HG02642 (cell line): ENCODE measurements around the gene RAI1.

ENCODE experiments used
- ATAC-seq: cut with Tn5 transposase; IDR thresholded peaks from one replicate; pipeline ENCODE4 v1.9.1; 2021; ENCODE audit warnings: mild to moderate bottlenecking; ENCODE audit not compliant: unreplicated experiment, poor library complexity

Gene RAI1

DNA sequence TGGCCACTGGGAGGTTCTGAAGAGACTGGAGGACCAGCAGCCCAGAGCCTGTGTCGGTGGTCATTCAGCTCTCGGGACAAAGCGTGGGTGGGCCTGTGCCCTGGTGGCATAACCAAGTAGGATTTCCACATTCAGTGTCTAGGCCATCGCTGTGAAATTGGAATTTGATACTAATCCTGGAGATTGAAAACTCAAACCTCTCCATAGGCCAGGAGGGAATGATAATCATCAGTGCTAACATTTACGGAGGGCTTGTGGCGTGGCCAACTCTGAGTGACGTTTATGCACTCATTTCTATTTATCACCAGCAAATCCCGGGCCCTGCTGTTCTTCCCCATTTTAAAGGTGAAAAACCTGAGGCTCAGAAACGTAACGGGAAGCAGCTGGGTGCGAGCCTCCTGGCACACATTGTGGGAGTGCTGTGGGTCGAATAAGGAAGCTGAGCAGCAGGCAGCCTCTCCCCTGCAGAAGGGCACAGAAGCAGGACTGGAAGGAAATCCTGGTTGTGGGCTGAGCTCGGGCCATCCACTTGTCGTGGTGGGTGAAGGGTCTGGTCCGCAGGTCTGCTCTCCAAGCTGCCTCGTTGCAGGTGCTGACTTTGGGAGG is 33.1 kb downstream of the RAI1 start:
- ATAC-seq = no peak

DNA sequence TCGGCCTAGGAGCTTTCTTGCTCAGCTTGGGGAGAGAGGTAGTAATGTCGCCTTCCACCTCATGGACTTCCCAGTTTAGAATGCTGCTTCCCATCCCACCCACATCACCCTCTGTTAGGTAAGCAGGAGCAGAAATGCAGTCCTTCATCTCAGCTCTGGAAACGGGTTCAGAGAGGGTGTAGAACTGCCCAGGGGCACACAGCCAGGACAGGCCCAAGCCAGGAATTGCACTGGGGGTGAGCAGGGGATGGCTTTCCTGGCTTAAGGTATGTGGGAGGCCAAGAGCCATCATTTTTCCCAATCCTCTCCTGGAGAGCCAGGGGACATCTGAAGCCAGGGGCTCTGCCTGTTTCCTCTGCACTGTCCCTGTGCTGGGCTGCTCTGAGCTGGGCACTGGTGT is 33.6 kb downstream of the RAI1 start:
- ATAC-seq = no peak

DNA sequence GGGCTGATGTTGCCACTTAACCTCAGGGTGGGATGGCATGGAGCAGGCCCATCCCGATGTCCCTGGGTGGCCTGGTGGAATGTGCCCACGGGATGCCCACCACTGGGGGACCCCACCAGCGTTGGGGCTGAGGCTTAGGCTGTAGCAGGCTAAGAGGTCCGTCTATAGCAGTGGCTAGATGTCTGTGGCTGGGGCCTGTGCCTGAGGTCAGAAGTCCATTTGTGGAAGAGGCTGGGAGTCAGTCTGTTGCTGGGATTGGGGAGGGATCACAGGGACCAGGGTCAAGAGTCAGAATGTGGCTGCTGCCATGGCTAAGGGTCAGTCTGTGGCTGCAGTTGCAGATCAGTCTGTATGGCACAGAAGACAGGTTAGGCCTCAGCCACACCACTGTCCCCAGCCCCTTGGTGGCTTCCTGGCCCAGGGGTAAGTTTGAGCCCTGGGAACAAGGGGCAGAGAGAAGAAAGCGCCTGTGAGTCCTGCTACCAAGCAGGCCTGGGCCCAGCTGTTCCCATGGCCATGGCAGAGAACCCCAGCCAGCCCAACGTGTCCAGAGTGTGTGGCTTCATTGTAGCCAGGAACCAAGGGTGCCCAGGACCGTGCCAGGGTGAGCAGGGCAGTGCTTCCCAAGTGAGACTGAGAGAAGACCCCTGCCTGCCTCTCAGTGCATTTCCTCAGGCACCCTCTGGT is 35.7 kb downstream of the RAI1 start:
- no peak for ATAC-seq

DNA sequence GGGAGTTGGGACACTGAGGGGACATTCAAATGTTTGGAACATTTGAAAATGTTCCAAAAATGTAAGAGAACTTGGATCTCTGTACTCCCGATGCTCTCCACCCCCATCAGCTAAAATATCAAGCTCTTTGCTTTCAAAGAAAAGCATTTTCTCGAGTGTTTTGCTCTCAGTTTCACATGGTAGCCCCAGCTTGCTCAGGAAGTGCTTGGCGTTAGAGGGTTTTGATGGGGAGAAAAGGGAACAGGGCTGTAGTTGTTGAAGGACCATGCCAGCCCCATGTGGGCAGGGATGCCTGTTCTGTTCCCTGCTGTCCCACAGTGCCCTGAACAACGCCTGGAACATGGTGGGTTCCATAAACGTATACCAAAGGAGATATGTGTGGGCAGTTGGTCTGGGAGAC is 37.0 kb downstream of the RAI1 start:
- ATAC-seq = no peak

DNA sequence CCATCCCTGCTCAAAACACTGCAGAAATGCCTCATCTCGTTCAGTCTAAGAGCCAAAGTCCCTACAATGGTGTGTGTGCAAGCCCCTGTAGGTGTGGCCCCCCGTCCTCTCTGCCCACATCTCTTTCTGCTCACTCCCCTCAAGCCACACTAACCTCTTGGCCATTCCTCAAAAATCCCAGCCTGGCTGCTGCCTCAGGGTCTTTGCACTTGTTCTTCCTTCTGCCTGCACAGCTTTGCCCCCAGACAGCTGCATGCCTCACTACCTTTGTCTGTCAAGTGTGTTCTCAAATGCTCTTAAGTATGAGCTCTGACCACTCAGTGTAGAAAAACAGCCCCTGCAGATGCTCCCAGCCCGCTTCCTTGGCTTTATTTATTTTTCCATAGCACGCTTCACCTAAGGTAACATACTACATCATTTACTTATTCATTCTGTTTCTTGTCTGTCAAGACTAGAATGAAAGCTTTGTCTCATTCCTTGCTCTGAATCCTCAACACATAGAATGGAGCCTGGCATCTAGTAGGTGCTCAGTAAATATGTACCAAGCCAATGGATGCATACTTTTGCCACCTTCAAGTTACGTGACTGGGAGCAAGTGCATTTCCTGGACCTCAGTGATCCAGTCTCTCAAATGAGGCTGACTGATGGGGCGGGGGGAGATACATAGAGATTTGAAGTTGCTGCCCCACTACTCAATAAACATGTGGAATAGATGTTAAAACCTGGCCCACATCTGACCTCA is 38.1 kb downstream of the RAI1 start:
- ATAC-seq = no peak

DNA sequence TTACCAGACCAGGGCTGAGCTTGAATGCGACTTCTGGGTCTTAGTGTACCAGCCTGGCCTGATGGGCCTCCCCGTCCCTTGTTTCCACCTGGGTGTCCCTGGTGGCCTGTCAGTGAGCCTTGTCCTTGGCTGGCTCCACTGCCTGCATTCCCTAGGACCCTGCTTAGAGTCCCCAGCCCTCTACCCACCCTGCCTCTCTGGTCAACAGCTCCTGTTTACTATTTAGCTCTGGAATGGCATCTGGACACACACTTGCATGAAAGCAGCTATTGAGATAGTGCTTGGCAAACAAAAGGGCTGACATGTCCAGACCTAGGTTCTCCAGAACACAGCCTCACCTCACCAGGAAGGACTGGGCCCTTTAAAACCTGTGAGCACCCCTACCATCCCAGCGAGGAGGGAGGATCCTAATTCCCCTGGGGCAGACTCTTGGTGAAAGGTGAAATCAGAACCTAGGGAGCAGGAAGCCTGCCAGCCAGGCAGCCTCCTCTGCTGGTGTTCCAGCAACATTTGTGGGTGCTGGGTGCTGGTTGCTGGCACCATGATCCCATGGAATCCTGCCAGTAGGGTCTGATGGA is 38.8 kb downstream of the RAI1 start:
- ATAC-seq = no peak

DNA sequence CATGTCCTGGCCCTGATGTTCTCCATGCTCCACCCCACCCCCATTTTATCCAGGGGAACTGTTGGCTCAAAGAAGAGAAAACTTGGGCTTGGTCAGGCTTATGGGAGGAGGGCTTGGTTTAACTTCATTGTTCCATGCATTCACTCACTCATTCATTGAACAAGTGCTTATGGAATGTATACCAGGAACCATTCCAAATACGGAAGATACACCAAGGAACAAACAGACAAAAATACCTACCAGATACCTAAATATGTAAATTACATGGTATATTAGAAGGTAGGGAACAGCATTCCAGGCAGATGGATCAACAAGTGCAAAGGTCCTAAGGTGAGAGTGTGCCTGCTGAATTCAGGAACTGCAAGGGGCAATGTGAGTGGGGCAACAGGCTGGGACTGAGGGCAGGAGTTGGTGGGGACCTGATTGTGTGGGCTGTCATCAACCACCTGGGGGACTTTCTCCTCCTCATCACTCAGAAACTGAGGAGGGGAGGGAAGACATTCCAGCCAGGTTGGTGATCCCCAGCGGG is 39.9 kb downstream of the RAI1 start:
- ATAC-seq = no peak

DNA sequence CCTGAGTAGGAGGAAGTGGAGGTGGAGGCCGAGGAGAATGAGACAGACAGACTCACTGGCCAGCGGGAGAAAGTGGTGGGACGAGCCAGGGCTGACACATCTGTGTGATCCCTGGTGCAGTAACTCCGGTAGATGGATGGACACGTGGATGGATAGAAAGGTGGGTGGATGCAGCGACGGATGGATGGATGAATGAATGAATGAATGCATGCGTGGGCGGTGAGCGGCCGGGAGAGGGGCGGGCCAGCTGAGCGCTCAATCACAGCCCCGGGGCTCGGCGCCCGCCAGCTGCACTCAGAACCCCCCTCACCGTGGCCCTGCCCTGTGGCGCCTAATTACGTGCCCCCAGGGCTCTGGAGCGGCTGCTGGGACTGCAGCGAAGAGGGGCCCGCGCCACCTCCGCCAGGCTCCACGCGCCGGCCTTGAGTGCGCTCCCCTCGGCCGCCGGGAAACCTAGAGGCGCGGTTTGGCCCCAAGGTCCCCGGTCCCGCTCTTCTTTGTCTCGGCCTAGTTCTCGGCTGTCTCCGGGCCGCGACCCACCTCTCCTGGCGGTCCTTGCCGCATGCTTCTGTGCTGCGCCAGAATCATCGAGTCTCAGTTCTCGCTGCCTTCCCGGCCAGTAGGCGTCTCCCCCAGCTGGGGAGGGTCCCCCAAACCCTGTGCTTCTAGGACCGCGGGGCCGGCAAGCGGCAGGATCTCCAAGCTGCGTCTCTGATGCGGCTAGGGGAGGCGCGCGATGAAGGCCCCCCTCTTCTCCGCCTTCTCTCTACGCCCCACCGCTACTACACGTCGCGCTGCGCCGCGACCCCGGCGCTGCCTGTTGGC is 41.0 kb downstream of the RAI1 start:
- no peak for ATAC-seq

DNA sequence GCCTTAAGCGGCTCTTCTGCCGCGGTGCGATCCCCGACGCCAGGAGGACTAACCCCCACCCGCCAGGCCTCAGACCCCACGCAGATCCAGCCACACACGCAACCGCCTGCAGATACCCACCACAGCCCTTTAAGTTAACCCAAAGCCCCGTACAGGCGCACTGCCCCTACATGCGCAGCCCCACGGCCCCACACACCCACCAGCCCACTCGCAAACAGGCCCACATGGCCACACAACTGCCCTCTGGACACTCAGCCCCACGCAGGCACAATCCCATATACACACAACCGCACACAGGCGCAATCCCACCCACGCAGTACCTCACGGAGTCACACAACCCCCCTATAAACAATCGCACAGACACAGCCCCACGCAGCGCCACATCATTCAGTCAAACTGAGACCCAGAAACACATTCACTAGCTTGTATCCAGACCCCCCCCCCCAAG is 41.7 kb downstream of the RAI1 start:
- ATAC-seq = no peak

DNA sequence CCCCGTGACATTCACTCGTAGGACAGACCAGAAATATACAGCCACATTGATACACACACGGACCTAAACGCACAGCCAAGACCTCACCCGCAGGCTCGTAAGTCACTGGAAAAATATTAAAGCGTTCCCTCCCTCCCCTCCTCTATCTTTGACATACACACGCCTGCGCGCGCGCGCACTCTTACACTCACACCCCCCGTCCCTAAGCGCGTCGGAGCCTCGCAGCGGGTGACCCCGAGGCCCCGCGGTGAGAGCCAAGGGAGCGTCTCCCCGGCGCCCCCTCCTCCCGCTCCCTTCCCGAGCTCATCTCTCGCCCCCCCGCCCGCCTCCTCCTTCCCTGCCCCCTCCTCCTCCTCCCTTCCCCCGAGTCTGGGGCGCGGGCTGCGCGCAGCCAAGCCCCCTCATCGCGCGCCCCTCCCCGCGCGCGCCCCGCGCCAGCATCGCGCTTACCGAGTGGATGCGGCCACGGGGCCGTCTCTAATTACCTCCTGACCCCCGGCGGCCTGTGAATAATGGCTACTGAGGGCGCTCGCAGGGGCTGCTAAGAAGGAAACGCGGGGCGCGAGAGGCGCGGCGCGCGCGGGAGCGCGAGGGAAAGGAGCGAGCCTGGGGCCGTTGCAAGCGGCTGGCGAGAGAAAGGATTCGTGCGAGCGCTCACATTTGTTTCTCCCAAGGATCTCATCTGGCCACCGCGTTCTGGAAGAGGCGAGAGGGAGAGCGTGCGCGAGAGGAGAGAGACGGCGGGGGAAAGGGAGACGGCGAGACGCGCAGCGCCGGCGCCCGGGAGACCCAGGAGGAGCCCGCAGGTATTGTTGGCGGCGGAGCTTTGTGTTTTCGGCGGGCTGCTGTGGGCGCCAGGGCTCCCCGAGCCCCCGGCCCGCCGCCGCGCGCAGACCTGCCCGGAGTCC is 42.4 kb downstream of the RAI1 start:
- no peak for ATAC-seq

DNA sequence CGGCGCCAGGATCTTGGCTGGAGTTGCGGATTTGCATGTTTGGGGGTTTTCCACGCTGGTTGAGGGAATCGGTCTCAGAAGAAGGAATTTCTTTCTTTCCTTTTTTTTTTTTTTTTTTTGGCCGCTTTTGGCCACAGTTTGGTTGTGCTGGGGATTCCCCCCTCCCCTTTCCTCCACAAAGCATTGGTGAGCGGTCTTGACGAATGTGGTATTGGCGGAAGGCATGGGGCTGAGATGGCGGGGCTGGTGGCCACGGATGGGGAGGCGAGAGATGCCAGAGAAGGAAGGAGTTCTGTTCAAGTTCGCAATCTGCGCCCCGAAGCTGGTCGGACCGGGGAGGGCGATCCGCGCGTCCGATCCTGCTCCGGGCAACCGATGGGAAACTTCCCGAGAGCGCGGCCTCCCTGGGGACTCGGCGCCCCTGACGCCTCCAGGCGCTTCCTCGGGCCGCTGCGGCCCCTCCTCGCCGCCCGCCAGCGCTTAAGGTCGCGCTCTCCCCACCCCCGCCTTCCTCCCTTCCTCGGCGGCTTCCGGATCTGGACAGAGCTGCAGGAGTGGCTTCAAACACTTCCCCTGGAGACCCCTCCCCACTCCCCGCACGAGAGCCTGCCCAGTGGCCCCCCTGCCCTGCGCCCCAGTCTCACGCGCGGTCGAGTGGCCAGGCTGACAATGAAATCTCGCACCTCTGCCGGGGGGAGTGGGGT is 43.2 kb downstream of the RAI1 start:
- ATAC-seq = peak; percentile 48

DNA sequence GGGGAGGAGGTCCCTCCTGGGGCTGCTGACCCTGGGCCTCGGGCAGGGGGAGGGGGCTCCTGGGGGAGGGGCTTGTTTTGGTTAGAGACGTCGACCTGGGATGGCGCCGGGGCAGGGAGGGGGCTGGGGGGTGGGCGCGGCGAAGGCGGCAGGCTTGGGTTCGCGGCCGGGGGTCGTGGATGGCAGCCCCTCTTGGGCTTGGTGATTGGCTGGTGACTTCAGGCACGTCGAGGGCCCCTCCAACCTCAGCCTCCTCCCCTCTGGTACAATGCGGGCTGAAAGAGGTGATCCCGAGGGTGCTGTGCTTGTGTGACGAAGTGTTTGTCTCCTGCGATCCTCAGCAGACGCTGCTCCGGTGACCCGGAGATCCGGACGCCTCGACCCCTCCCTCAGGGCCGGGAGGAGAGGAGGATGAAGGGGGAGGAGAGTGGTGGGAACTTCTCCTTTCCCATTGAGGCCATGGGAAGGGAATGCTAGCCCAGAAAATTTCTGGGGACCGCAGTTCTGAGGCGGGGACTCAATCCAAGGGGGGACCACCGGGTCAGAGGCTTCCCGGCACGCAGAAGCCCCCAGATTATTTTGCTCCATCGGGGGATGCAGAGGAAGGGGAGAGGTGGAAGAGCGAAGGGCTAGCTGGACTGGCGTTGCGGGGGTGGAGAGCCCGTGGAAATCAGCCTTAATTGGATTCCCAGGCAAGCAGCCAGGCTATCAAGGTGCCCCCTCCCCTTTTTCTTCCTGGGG is 43.9 kb downstream of the RAI1 start:
- no peak for ATAC-seq

DNA sequence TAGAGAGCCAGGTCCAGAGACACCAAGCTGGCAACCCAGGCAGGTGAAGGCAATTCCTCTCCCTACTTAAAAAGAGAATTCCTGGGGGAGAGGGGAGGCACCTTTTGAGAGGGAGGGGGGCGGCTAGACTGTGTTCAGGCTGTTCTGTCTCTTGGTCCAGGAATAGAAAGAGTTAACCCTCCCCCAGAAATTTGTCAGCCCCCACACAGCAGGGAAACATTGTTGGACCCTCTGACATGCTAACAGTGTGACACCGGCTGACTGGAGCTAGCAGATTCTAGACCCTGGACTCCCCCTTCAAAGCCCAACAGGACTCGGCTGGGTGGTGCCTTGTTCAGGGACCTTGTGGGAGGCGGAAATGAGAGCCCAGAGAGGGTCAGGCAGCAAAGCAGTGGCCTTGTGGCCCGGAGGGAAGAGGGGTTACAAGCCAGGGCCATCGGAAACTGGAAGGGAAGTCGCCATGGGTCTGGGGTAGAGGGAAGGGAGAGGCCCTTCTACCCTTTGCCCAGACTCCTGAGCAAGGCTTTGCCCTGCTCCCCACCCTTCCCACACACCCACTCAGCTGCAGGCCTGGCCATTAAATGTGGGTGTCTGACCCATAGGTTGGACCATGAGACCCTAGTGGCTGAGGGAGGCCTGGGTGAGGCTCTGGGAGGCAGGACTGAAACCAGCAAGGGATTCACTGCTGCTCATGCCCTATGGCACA is 44.6 kb downstream of the RAI1 start:
- no peak for ATAC-seq

DNA sequence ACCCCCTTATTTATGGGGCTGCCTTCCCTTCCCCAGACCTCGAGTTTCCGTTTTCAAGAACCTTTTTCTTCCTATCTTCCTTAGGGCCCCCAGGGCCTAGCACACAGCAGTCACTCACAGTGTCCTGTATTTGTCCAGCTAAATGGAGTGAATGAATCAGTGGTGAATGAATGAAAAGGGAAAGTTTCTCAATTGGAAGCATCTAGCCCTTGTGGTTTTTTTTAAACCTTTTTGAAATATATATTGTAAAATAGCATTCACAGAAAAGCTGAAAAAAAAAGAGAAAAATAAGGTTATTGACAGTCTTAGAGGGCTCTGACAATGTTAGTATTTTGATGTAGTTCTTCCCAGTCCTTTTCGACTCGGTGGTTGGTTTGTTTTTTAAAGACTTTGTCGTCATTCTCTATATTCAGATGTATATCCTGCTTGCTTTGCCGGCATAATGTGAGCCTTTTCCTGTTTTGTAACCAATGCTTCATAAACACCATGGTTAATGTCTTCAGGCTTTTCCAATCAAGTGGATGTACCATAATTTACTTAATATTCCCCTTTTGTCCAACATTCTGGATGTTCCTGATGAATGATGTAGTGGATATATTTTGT is 45.3 kb downstream of the RAI1 start:
- no peak for ATAC-seq

DNA sequence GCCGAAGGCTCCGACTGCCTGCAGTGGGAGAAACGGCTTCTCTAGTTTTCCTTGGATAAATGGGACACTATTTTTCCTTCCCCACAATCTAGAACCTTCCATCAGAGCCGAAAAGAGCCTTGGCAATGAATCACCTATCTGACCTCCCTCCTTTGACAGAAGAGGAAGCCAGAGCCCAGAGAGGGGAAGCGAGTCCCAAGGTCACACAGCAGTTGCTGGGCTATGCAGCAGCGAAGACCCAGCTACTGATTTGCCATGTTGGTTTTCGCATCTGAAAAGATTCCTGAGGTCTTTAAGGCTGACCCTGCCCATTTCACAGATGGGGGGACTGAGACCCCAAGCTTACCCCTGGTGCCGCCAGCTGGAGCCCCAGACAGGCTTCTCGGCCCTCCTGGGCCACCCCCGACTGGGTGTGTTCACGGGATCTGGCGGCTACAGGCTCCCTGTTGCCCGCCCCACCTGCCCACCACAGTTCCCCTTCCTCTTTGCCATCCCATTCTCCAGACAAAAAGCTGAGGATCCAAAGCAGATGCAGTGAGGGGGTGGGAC is 45.9 kb downstream of the RAI1 start:
- no peak for ATAC-seq

DNA sequence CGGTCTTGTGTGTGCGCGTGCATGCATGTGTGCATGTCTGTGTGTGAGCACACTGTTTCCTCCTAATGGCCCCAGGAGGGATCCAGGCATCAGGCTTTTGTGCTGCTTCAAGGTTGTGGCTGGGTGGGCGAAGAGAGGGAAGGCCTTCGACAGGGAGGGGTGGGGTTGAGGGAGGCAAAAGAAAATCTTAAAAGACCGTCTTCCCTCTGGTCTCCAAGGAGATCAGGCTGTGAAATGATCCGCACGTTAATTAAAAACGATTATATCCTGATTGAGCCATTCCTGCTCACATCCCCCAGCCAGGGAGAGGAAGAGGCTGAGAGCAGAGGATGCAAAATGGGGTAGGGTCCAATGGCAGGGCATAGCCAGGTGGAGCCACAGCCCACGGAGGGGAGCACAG is 46.9 kb downstream of the RAI1 start:
- ATAC-seq = no peak
